Naive thymus-derived CD4-positive, alpha-beta T cell (primary cell): ENCODE data around the gene PLEK2. TPM values are rescaled to one million over a fixed set of nuclear protein-coding genes. Genes with fewer than 3 reads are reported as not detected.
"Not testable (repeated sequence)": the region's sequence is repeated elsewhere in the genome, so short reads cannot be mapped to it uniquely, and the experiment has no call there.

Experiments used
- ATAC-seq: fragments of 150-1000 bp; cut with Tn5 transposase; 2 replicates; pipeline ENCODE4 v1.10.0; 2021; ENCODE audit warnings: mild to moderate bottlenecking, moderate library complexity
- CTCF ChIA-PET: fragments of 350-600 bp; sonication (Branson Sonifier 250); formaldehyde crosslinking; loops from one replicate; lab custom pipeline; 2021; ENCODE audit warnings: antibody characterized with exemption; lab: Charles Lee
- POLR2A ChIA-PET: fragments of 350-600 bp; sonication (Branson Sonifier 250); formaldehyde crosslinking; loops from one replicate; lab custom pipeline; 2021; ENCODE audit warnings: antibody characterized with exemption, inconsistent platforms; lab: Charles Lee
- DNase-seq, 9 donors: peaks; one replicate each; pipeline versions ENCODE4 v3.0.0 to v3.0.0-alpha.2; 2020 to 2022; ENCODE audit warnings: mixed read lengths in 1 of 9
- H3K27ac ChIP-seq: one replicate; pipeline ENCODE4 v1.7.0; 2013; ENCODE audit warnings: mild to moderate bottlenecking, low read depth, low read length, moderate library complexity
- H3K27me3 ChIP-seq, 2 donors: one replicate each; pipeline ENCODE4 v1.7.0; 2013; ENCODE audit warnings: low read length in 2 of 2, mild to moderate bottlenecking in 2 of 2, moderate library complexity in 2 of 2; ENCODE audit not compliant: control insufficient read depth in 2 of 2, insufficient read depth in 2 of 2
- H3K36me3 ChIP-seq, 3 experiments: 1 replicate in 2 of 3; 2 replicates in 1 of 3; pipeline ENCODE4 v1.7.0; 2013; ENCODE audit warnings: low read length in 3 of 3, mild to moderate bottlenecking in 3 of 3, moderate library complexity in 1 of 3; ENCODE audit not compliant: insufficient read depth in 3 of 3, control insufficient read depth in 2 of 3
- H3K4me1 ChIP-seq, 2 donors: one replicate each; pipeline ENCODE4 v1.7.0; 2013; ENCODE audit warnings: low read length in 2 of 2, mild to moderate bottlenecking in 2 of 2, moderate library complexity in 1 of 2; ENCODE audit not compliant: control insufficient read depth in 2 of 2, insufficient read depth in 2 of 2
- H3K4me3 ChIP-seq: 2 replicates; pipeline ENCODE4 v1.7.0; 2013; ENCODE audit warnings: mild to moderate bottlenecking, low read length
- H3K9me3 ChIP-seq, 3 experiments: 1 replicate in 2 of 3; 2 replicates in 1 of 3; pipeline ENCODE4 v1.7.0; 2013; ENCODE audit warnings: low read length in 3 of 3; ENCODE audit not compliant: control insufficient read depth in 2 of 3
- H3K27ac Mint-ChIP-seq, 9 donors: one replicate each; pipeline ENCODE4 v1.8.0; 2020 to 2022; ENCODE audit warnings: mixed read lengths in 9 of 9, mild to moderate bottlenecking in 8 of 9, moderate library complexity in 5 of 9, inconsistent platforms in 2 of 9
- H3K27me3 Mint-ChIP-seq, 5 donors: one replicate each; pipeline ENCODE4 v1.8.0; 2021 to 2022; ENCODE audit warnings: mixed read lengths in 5 of 5, mild to moderate bottlenecking in 1 of 5
- H3K36me3 Mint-ChIP-seq, 5 donors: one replicate each; pipeline ENCODE4 v1.8.0; 2020 to 2022; ENCODE audit warnings: mixed read lengths in 5 of 5, mild to moderate bottlenecking in 3 of 5, inconsistent platforms in 1 of 5
- H3K4me1 Mint-ChIP-seq, 7 donors: one replicate each; pipeline ENCODE4 v1.8.0; 2020 to 2022; ENCODE audit warnings: mixed read lengths in 7 of 7, mild to moderate bottlenecking in 3 of 7, inconsistent platforms in 1 of 7
- H3K4me3 Mint-ChIP-seq, 10 donors: one replicate each; pipeline ENCODE4 v1.8.0; 2020 to 2022; ENCODE audit warnings: mild to moderate bottlenecking in 10 of 10, mixed read lengths in 10 of 10, moderate library complexity in 6 of 10, inconsistent platforms in 2 of 10
- H3K9me3 Mint-ChIP-seq, 11 donors: one replicate each; pipeline ENCODE4 v1.8.0; 2020 to 2022; ENCODE audit warnings: mixed read lengths in 11 of 11, mild to moderate bottlenecking in 4 of 11, inconsistent platforms in 1 of 11, moderate library complexity in 1 of 11
- intact Hi-C, 2 donors: fragments of 100-400 bp; cut with micrococcal nuclease; formaldehyde crosslinking; loops; one replicate each; pipeline ENCODE4 v1.15.1; 2023
- microRNA-seq: library from miRNA; unstranded; fragments of <30 nt; microRNA quantifications from one replicate; pipeline ENCODE4 v1.2.0, GENCODE V29; 2022; ENCODE audit warnings: borderline microRNAs expressed
- polyA plus RNA-seq, 2 donors: library from polyadenylated mRNA; unstranded; fragments of 300-500 nt; fragmentation: Illumina TruSeq; gene quantifications; one replicate each; pipeline ENCODE4 v1.2.3, GENCODE V29; 2021
- total RNA-seq, 6 experiments: library from RNA in 5 of 6; stranded (reverse) in 5 of 6; gene quantifications; 1 replicate in 5 of 6; 2 replicates in 1 of 6; pipeline ENCODE4 v1.2.3 and lab custom pipeline; 2021 to 2026

Gene PLEK2
- total and polyA plus RNA-seq, 7 experiments from 2014 or later = 0.36 to 5.4 (median 2.6) TPM

- POLR2A ChIA-PET = interaction anchor here (1.3 kb wide), 1 partner anchor 18 kb away, joined by 4 read pairs; no protein-coding TSS in a partner anchor
- Mint-ChIP-seq H3K27me3 (no peaks in the 10 kb centered on the region), H3K36me3 (peaks cover 3 to 40% (median 19%) of the 10 kb centered on the region in 5 donors), H3K27ac (peak overlapping the region in 1 of 9 donors; percentile 15), H3K4me3 (no peak overlapping the region), H3K9me3 (no peaks in the 10 kb centered on the region), H3K4me1 (no peaks in the 10 kb centered on the region)
- H3K4me3 ChIP-seq = no peak overlapping the region
- no peaks in the 10 kb centered on the region for H3K27me3 ChIP-seq
- H3K27ac ChIP-seq = no peak overlapping the region
- no peak for ATAC-seq
- H3K4me1 ChIP-seq = no peaks in the 10 kb centered on the region
- no peaks in the 10 kb centered on the region for H3K9me3 ChIP-seq
- H3K36me3 ChIP-seq = peaks cover 0 to 67% (median 10%) of the 10 kb centered on the region in 3 experiments
- intact Hi-C loops = no loop called here
- no peak for DNase-seq
- CTCF ChIA-PET = interaction anchor here (1.6 kb wide), 1 partner anchor 14 kb away, joined by 3 read pairs; the partner anchor contains the start of gene ATP6V1D
These were observed 66.4 kb downstream of the PLEK2 start for GRCh38 chr14:67345583-67345982.

- H3K36me3 ChIP-seq = peaks cover 5 to 66% (median 5%) of the 10 kb centered on the region in 3 experiments
- H3K27me3 ChIP-seq = no peaks in the 10 kb centered on the region
- intact Hi-C loops = no loop called here
- Mint-ChIP-seq H3K36me3 (peaks cover 0 to 37% (median 22%) of the 10 kb centered on the region in 5 donors), H3K4me3 (no peak overlapping the region), H3K27ac (peak overlapping the region in 1 of 9 donors; percentile 49), H3K9me3 (peaks cover 0 to 2% (median 0%) of the 10 kb centered on the region in 11 donors), H3K27me3 (no peaks in the 10 kb centered on the region), H3K4me1 (no peaks in the 10 kb centered on the region)
- CTCF ChIA-PET = no interaction called here
- no peaks in the 10 kb centered on the region for H3K4me1 ChIP-seq
- H3K27ac ChIP-seq = no peak overlapping the region
- no peak overlapping the region for H3K4me3 ChIP-seq
- POLR2A ChIA-PET = no interaction called here
- ATAC-seq (no peak), DNase-seq (no peak)
- no peaks in the 10 kb centered on the region for H3K9me3 ChIP-seq
These were observed 68.2 kb downstream of the PLEK2 start for GRCh38 chr14:67343601-67344230.

- H3K27ac Mint-ChIP-seq, H3K27me3 Mint-ChIP-seq, DNase-seq, H3K27ac ChIP-seq, H3K9me3 ChIP-seq, H3K4me1 Mint-ChIP-seq, H3K4me3 Mint-ChIP-seq, intact Hi-C loops, POLR2A ChIA-PET, ATAC-seq, H3K27me3 ChIP-seq, H3K9me3 Mint-ChIP-seq, H3K4me3 ChIP-seq, H3K4me1 ChIP-seq, CTCF ChIA-PET: not testable (repeated sequence)
- H3K36me3 Mint-ChIP-seq = peaks cover 0 to 42% (median 25%) of the 10 kb centered on the region in 5 donors
- H3K36me3 ChIP-seq = peaks cover 5 to 67% (median 5%) of the 10 kb centered on the region in 3 experiments
These were observed 70.7 kb downstream of the PLEK2 start for GRCh38 chr14:67341231-67341630.

Small RNA genes lying within 50 kb of the gene (microRNA-seq; reads per million reads assigned to microRNA genes)
- not detected for gene MIR5694

Other genes with a start within 250 kb of the PLEK2 start
- not detected for gene GARIN2, start 222.7 kb downstream of the PLEK2 start, total RNA-seq
- not detected for gene GARIN2, start 222.7 kb downstream of the PLEK2 start, polyA plus RNA-seq
- gene PALS1, start 170.7 kb downstream of the PLEK2 start, total RNA-seq = 10 to 100 TPM in 4 of 5 experiments, 1 to 10 TPM in 1; 5.9 to 23.6 (median 12.4) TPM
- 1 to 10 TPM; 2.0 to 2.7 TPM for gene PALS1, start 170.7 kb downstream of the PLEK2 start, polyA plus RNA-seq
- 10 to 100 TPM; 28.5 to 41.5 (median 33.4) TPM for gene ATP6V1D, start 52.4 kb downstream of the PLEK2 start, total RNA-seq
- gene ATP6V1D, start 52.4 kb downstream of the PLEK2 start, polyA plus RNA-seq = 10 to 100 TPM; 43.3 to 45.6 TPM
- 100 to 1,000 TPM in 1 of 5 experiments, 10 to 100 TPM in 4; 41.4 to 115 (median 49.4) TPM for gene EIF2S1, start 51.8 kb downstream of the PLEK2 start, total RNA-seq
- 100 to 1,000 TPM in 1 of 2 donors, 10 to 100 TPM in 1; 65.1 to 112 TPM for gene EIF2S1, start 51.8 kb downstream of the PLEK2 start, polyA plus RNA-seq
- gene TMEM229B, start 76.6 kb upstream of the PLEK2 start, total RNA-seq = 10 to 100 TPM; 19.1 to 32.2 (median 30.6) TPM
- gene TMEM229B, start 76.6 kb upstream of the PLEK2 start, polyA plus RNA-seq = 10 to 100 TPM; 25.5 to 30.9 TPM
- 1 to 10 TPM in 1 of 5 experiments, under 1 TPM in 4; 0.22 to 1.4 (median 0.32) TPM for gene PLEKHH1, start 121.1 kb upstream of the PLEK2 start, total RNA-seq
- gene PLEKHH1, start 121.1 kb upstream of the PLEK2 start, polyA plus RNA-seq = not detected
- 10 to 100 TPM; 14.3 to 42.1 (median 34.5) TPM for gene PIGH, start 188.1 kb upstream of the PLEK2 start, total RNA-seq
- 10 to 100 TPM; 31.2 to 31.7 TPM for gene PIGH, start 188.1 kb upstream of the PLEK2 start, polyA plus RNA-seq
- gene ARG2, start 207.8 kb upstream of the PLEK2 start, total RNA-seq = 1 to 10 TPM in 3 of 5 experiments, under 1 TPM in 2; 0.46 to 5.1 (median 3.2) TPM
- under 1 TPM; 0.36 to 0.56 TPM for gene ARG2, start 207.8 kb upstream of the PLEK2 start, polyA plus RNA-seq